Large intestine (tissue), 3 donors: ENCODE data around the gene PRKAR1A. TPM values are rescaled to one million over a fixed set of nuclear protein-coding genes. Genes with fewer than 3 reads are reported as not detected.
A peak's percentile ranks its signal among the peaks of the same experiment; 100 is the strongest.
"Not testable (repeated sequence)": the region's sequence is repeated elsewhere in the genome, so short reads cannot be mapped to it uniquely, and the experiment has no call there.

ENCODE experiments used
- DNase-seq, 2 donors: peaks; one replicate each; pipeline versions ENCODE4 v3.0.0 to v3.0.0-alpha.2; 2013
- H3K27ac ChIP-seq: one replicate; pipeline ENCODE4 v1.5.1; 2013; ENCODE audit warnings: low read length
- H3K27me3 ChIP-seq: 2 replicates; pipeline ENCODE4 v1.6.1; 2013; ENCODE audit warnings: low read length; ENCODE audit not compliant: control insufficient read depth, insufficient read depth
- H3K36me3 ChIP-seq: 2 replicates; pipeline ENCODE4 v1.6.1; 2013; ENCODE audit warnings: low read length; ENCODE audit not compliant: control insufficient read depth, insufficient read depth
- H3K4me1 ChIP-seq: one replicate; pipeline ENCODE4 v1.6.1; 2013; ENCODE audit warnings: low read length; ENCODE audit not compliant: control insufficient read depth, insufficient read depth
- H3K4me3 ChIP-seq: one replicate; pipeline ENCODE4 v1.5.1; 2013; ENCODE audit warnings: low read length
- H3K9me3 ChIP-seq: one replicate; pipeline ENCODE4 v1.6.1; 2013; ENCODE audit warnings: mild to moderate bottlenecking, low read depth, low read length, moderate library complexity; ENCODE audit not compliant: control insufficient read depth
- WGBS: methylation state at CpG from one replicate; pipeline ENCODE4 v1.1.5; 2013; ENCODE audit warnings: low lambda C conversion rate; ENCODE audit not compliant: insufficient coverage; 5-methylcytosine and 5-hydroxymethylcytosine counted together
- polyA plus RNA-seq: library from polyadenylated mRNA; unstranded; fragments of 120-200 nt; gene quantifications from one replicate; pipeline ENCODE4 v1.2.1, GENCODE V29; 2013

The PRKAR1A gene
- polyA plus RNA-seq, 1 donor, result 160 TPM

GRCh38 chr17:68509141-68510057, 2.8 kb upstream of the PRKAR1A start:
- no peaks in the 10 kb centered on the region for H3K27me3 ChIP-seq
- no peaks in the 10 kb centered on the region for H3K36me3 ChIP-seq
- H3K4me1 ChIP-seq, result no peaks in the 10 kb centered on the region
- DNase-seq, result no peak
- H3K4me3 ChIP-seq, result no peak overlapping the region
- H3K9me3 ChIP-seq, result no peaks in the 10 kb centered on the region
- no CpG with 5 or more reads among the region's 9 CpGs for WGBS
- no peak overlapping the region for H3K27ac ChIP-seq

- DNase-seq, result no peak
- no CpG with 5 or more reads among the region's 10 CpGs for WGBS
- H3K4me1 ChIP-seq, result no peaks in the 10 kb centered on the region
Observed at GRCh38 chr17:68511254-68511670, 968 bp upstream of the PRKAR1A start.

GRCh38 chr17:68511671-68512246, 471 bp upstream of the PRKAR1A start:
- 0% methylated on average over 10 of the region's 49 CpGs for WGBS
- no peaks in the 10 kb centered on the region for H3K9me3 ChIP-seq
- peaks cover 10% of the 10 kb centered on the region for H3K36me3 ChIP-seq
- no peaks in the 10 kb centered on the region for H3K27me3 ChIP-seq
- no peaks in the 10 kb centered on the region for H3K4me1 ChIP-seq
- DNase-seq, result peak; percentile 81 to 90
- H3K4me3 ChIP-seq, result peak overlapping the region; percentile 89
- H3K27ac ChIP-seq, result peak overlapping the region; percentile 91

More at GRCh38 chr17:68511254-68511670, 968 bp upstream of the PRKAR1A start:
- Histone ChIP-seq H3K9me3 (no peaks in the 10 kb centered on the region), H3K27ac (peak overlapping the region; percentile 91), H3K27me3 (no peaks in the 10 kb centered on the region), H3K36me3 (peaks cover 8% of the 10 kb centered on the region), H3K4me3 (peak overlapping the region; percentile 89)

DNA sequence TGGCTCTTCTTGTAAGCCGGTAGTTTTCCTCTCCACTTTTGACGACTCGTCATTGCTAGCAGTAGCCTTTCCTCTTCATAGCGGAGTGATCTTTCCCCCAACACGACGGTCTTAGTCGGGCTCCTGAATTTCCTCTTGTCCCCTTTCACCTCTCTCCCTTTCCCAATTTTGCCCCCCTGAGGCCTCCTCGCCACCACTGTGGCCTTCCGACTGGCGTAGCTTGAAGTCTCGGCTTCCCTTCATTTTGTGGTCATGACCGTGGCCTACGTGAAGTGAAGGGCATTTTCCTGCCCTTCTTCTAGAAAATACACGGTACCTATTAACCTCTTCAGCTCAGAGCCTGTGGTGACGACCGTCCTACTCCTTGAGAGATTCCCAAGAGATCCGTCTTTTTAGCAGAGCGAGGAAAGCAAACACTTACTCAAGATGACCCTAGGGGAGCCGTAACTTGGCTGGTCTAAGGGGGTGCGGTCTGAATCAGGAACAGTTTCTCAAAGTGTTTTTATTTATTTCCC, 787 bp downstream of the PRKAR1A start:
- peak overlapping the region; percentile 91 for H3K27ac ChIP-seq
- H3K4me3 ChIP-seq, result peak overlapping the region; percentile 89
- DNase-seq, result peak in 1 of 2 donors; percentile 71
- H3K9me3 ChIP-seq, result peaks cover 2% of the 10 kb centered on the region
- H3K27me3 ChIP-seq, result no peaks in the 10 kb centered on the region
- 0% methylated on average over 4 of the region's 20 CpGs for WGBS
- peaks cover 21% of the 10 kb centered on the region for H3K36me3 ChIP-seq
- H3K4me1 ChIP-seq, result no peaks in the 10 kb centered on the region

GRCh38 chr17:68513932-68514331, 1.7 kb downstream of the PRKAR1A start:
- DNase-seq, result no peak
- no peaks in the 10 kb centered on the region for H3K27me3 ChIP-seq
- H3K27ac ChIP-seq, result peak overlapping the region; percentile 91
- peak overlapping the region; percentile 89 for H3K4me3 ChIP-seq
- no peaks in the 10 kb centered on the region for H3K4me1 ChIP-seq
- WGBS, result 62% methylated on average over 3 of the region's 3 CpGs
- H3K36me3 ChIP-seq, result peaks cover 29% of the 10 kb centered on the region
- peaks cover 2% of the 10 kb centered on the region for H3K9me3 ChIP-seq

DNA sequence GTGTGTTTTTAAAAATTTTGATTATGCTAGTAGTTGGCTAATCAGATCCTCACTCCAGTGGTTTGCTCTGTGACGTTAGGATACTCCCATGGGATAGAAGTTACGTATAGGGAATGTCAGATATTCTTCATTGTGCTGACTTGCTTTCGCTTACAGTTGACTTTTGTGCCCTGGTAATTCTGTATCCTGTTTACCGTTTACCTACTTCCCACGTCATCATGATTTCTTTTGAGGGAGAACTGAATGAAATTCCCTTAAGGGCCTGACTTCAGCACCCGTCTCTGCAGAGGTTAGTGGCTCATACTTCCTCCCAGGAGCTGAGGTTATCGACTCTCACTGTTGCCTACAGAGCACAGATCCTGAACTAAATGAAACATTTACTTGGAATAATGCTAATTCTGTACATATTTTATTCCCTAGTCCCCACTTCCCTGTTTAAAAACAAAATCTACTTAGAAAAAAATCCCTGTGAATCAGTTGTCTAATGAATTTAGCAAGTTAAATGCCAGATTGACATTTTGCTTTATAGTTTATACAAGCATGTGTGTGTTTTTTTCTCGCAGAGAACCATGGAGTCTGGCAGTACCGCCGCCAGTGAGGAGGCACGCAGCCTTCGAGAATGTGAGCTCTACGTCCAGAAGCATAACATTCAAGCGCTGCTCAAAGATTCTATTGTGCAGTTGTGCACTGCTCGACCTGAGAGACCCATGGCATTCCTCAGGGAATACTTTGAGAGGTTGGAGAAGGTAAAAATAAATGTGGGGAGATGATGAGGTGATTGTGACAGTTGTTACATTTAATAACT, 2.8 kb downstream of the PRKAR1A start:
- no peaks in the 10 kb centered on the region for H3K4me1 ChIP-seq
- no peak overlapping the region for H3K4me3 ChIP-seq
- no peak overlapping the region for H3K27ac ChIP-seq
- H3K27me3 ChIP-seq, result no peaks in the 10 kb centered on the region
- peaks cover 2% of the 10 kb centered on the region for H3K9me3 ChIP-seq
- WGBS, result 83% methylated on average over 1 of the region's 15 CpGs
- no peak for DNase-seq
- H3K36me3 ChIP-seq, result peaks cover 38% of the 10 kb centered on the region

DNA sequence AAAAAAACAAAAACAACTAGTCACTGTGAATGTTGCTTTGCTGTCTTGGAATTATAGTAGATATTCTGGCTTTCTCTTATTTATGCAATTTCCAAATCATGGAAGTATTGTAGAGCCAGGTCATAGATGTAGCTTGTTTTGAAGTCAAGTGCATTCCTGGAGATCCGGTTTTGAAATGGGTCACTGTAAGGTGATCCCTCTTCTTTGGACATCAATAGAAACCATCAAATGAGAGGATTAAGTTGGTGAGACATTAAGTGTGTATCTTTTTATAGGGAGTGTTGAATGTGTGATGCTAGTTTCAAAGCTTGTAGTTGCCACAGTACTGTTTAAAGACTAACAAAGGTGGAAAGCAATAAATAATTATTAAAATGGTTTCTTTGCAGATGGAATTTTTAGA, 4.5 kb downstream of the PRKAR1A start:
- Histone ChIP-seq H3K36me3 (peaks cover 43% of the 10 kb centered on the region), H3K9me3 (peaks cover 2% of the 10 kb centered on the region), H3K4me1 (no peaks in the 10 kb centered on the region), H3K4me3 (no peak overlapping the region), H3K27me3 (no peaks in the 10 kb centered on the region), H3K27ac (no peak overlapping the region)
- DNase-seq, result no peak
- no CpG with 5 or more reads among the region's 1 CpG for WGBS

DNA sequence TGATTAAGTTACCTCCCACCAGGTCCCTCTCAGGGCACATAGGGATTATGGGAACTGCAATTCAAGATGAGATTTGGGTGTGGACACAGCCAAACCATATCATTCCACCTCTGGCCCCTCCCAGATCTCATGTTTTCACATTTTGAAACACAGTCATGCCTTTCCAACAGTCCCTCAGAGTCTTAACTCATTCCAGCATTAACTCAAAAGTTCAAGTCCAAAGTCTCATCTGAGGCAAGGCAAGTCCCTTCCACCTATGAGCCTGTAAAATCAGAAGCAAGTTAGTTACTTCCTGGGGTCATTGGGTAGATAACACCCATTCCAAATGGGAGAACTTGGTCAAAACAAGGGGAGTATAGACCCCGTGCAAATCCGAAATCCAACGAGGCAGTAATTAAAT, 5.4 kb downstream of the PRKAR1A start:
- DNase-seq, result peak; percentile 33 to 55
- peak overlapping the region; percentile 25 for H3K27ac ChIP-seq
- H3K36me3 ChIP-seq, result peaks cover 46% of the 10 kb centered on the region
- no CpG with 5 or more reads among the region's 3 CpGs for WGBS
- not testable (repeated sequence) for H3K27me3 ChIP-seq, H3K4me3 ChIP-seq, H3K4me1 ChIP-seq, H3K9me3 ChIP-seq

DNA sequence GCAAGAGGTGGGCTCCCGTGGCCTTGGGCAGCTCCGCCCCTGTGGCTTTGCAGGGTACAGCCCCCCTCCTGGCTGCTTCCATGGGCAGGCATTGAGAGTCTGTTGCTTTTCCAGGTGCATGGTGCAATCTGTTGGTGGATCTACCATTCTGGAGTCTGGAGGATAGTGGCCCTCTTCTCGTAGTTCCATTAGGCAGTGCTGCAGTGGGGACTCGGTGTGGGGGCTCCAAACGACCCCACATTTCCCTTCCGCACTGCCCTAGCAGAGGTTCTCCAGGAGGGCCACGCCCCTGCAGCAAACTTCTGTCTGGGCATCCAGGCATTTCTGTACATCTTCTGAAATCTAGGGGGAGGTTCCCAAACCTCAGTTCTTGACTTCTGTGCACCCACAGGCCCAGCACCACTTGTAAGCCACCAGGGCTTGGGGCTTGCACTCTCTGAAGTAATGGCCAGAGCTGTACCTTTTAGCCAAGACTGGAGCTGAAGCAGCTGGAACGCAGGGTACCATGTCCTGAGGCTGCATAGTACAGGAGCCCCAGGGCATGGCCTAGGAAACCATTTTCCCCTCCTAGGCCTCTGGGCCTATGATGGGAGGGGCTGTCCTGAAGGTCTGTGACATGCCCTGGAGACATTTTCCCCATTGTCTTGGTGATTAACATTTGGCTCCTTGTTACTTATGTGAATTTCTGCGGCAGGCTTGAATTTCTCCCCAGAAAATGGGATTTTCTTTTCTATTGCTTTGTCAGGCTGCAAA, 6.0 kb downstream of the PRKAR1A start:
- no peaks in the 10 kb centered on the region for H3K27me3 ChIP-seq
- H3K4me3 ChIP-seq, result no peak overlapping the region
- 100% methylated on average over 1 of the region's 9 CpGs for WGBS
- H3K4me1 ChIP-seq, result no peaks in the 10 kb centered on the region
- no peak overlapping the region for H3K27ac ChIP-seq
- H3K36me3 ChIP-seq, result peaks cover 52% of the 10 kb centered on the region
- no peak for DNase-seq
- peaks cover 2% of the 10 kb centered on the region for H3K9me3 ChIP-seq
